Spleen (tissue), 3 donors: ENCODE results near the gene INSM1.

Experiments
- POLR2A ChIP-seq, 3 donors: fragments of 450-650 bp; IDR thresholded peaks; one replicate each; pipeline ENCODE4 v1.5.1; 2017; ENCODE audit warnings: antibody characterized with exemption in 3 of 3, mild to moderate bottlenecking in 1 of 3
- POLR2AphosphoS5 ChIP-seq, 3 donors: sonication (generic); formaldehyde crosslinking; IDR thresholded peaks; one replicate each; pipeline ENCODE4 v1.5.1; 2017; ENCODE audit warnings: antibody characterized with exemption in 3 of 3

- TF ChIP-seq POLR2A (IDR thresholded peaks at IDR 0.05) (no peak), POLR2AphosphoS5 (IDR thresholded peaks at IDR 0.05) (no peak)
Observed at GRCh38 chr20:20390393-20390792, 22.5 kb downstream of the INSM1 start.
